Measurements from ENCODE around the gene PSG3.
"Not testable (repeated sequence)": the region's sequence is repeated elsewhere in the genome, so short reads cannot be mapped to it uniquely, and the experiment has no call there.

The PSG3 gene

GRCh38 chr19:42740381-42740780 is at the start of gene PSG3:
TSS of gene PSG3 (minus strand) at chr19:42740481. CDS start at chr19:42740384, 97 bp downstream.
- DNase-seq (ENCODE audit: extremely low spot score, insufficient read length, low read depth); FAIRE-seq: not testable (repeated sequence)

DNA sequence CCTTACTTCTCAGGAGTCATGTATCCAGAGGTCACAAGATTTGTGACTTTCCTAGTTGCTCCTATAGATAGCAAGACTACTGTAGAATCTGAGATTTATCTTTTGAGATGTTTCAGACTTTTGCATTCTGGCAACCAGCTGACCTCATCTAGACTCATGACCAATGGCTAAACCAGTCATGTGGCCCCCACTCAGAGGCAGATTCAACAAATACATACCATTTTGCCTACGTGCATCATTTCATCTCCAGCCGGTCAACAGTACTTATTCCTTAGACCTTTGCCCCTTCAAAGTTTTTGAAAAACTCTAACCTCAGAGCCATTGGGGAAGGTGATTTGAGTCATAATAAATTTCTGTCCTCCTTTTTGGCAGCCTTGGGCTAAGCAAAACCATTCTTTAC is 48.5 kb upstream of the PSG3 start:
- not testable (repeated sequence) for DNase-seq (ENCODE audit: extremely low spot score, insufficient read length, low read depth); FAIRE-seq

- not testable (repeated sequence) for DNase-seq (ENCODE audit: extremely low spot score, insufficient read length, low read depth); FAIRE-seq
Measured at GRCh38 chr19:42787766-42788165, 47.5 kb upstream of the PSG3 start.

- DNase-seq (ENCODE audit: extremely low spot score, insufficient read length, low read depth); FAIRE-seq: not testable (repeated sequence)
Measured at GRCh38 chr19:42776750-42777612, 36.7 kb upstream of the PSG3 start.

- FAIRE-seq; DNase-seq (ENCODE audit: extremely low spot score, insufficient read length, low read depth): not testable (repeated sequence)
Measured at GRCh38 chr19:42774510-42775158, 34.4 kb upstream of the PSG3 start.

GRCh38 chr19:42767319-42767718 is 27.0 kb upstream of the PSG3 start:
- DNase-seq (ENCODE audit: extremely low spot score, insufficient read length, low read depth); FAIRE-seq: not testable (repeated sequence)

GRCh38 chr19:42766871-42767270 is 26.6 kb upstream of the PSG3 start:
- not testable (repeated sequence) for FAIRE-seq; DNase-seq (ENCODE audit: extremely low spot score, insufficient read length, low read depth)

- DNase-seq (ENCODE audit: extremely low spot score, insufficient read length, low read depth), result no peak
Measured at GRCh38 chr19:42764836-42765235, 24.6 kb upstream of the PSG3 start.

GRCh38 chr19:42762789-42763188 is 22.5 kb upstream of the PSG3 start:
- DNase-seq (ENCODE audit: extremely low spot score, insufficient read length, low read depth) (no peak), FAIRE-seq (no peak)

More at GRCh38 chr19:42764836-42765235, 24.6 kb upstream of the PSG3 start:
- FAIRE-seq, result no peak

GRCh38 chr19:42761924-42762295 is 21.6 kb upstream of the PSG3 start:
- DNase-seq (ENCODE audit: extremely low spot score, insufficient read length, low read depth); FAIRE-seq: not testable (repeated sequence)

- DNase-seq (ENCODE audit: extremely low spot score, insufficient read length, low read depth); FAIRE-seq: not testable (repeated sequence)
Measured at GRCh38 chr19:42760954-42761923, 21.0 kb upstream of the PSG3 start.

DNA sequence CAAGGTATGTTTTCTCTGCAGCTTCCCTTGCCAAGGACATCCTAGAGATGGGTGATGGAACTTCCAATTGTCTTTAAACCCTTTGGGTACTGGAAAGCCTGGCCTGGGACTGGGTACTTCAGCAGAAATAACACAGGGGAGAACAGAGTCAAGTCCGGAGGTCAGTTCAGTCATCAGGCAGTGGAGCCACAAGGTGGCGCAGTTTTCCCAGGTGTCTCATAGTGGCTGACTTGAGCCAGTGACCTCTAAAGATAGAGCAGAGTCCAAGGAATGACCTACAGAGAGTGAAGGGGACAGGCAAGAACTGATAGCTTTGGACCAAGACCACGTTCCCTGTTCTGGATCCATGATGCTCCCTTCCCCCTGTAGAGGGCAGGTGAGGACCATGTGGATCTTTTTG is 18.4 kb upstream of the PSG3 start:
- DNase-seq (ENCODE audit: extremely low spot score, insufficient read length, low read depth); FAIRE-seq: not testable (repeated sequence)

DNA sequence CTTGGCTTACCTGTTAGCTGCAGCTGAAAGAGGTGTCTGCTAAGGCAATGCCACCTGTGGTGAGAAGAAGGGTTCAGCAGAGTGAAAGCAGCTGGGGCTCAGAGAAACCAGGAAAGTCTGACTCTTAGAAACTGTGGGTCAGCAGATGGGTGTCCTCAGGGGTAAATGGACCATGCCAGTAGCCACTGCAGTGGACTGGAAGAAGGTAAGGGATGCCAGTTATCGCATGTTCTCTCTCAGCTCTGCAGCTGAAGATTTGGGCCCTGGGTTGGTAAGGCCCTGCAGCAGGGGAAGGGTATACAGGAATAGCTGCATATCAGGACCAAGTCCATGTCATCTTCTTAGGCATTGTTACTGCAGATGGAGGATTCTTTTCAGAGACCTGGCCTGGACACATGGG is 12.0 kb upstream of the PSG3 start:
- not testable (repeated sequence) for FAIRE-seq; DNase-seq (ENCODE audit: extremely low spot score, insufficient read length, low read depth)

- DNase-seq (ENCODE audit: extremely low spot score, insufficient read length, low read depth); FAIRE-seq: not testable (repeated sequence)
Measured at GRCh38 chr19:42741726-42742607, 1.7 kb upstream of the PSG3 start.

- not testable (repeated sequence) for DNase-seq (ENCODE audit: extremely low spot score, insufficient read length, low read depth); FAIRE-seq
Measured at GRCh38 chr19:42737581-42738011, 2.7 kb downstream of the PSG3 start.

DNA sequence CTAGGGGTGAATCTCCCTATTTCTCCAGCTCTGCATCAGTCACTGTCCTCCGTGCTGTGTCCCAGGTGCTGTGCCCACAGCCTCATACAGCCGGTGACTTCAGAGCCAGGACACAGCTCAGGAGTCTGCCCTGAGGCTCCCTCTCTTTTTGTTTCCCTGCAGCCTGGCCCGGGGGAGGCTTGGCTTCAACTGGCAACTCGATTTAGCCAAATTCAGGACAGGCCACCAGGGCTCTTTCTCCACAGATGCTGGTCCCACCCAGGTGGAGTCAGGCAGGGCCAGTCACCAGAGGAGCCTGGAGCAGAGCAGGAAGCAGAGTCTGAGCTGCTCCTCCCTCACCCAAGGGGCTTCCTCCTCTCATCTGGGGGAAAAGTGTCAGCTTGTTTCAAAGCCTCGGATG is 11.9 kb downstream of the PSG3 start:
- not testable (repeated sequence) for FAIRE-seq; DNase-seq (ENCODE audit: extremely low spot score, insufficient read length, low read depth)

DNA sequence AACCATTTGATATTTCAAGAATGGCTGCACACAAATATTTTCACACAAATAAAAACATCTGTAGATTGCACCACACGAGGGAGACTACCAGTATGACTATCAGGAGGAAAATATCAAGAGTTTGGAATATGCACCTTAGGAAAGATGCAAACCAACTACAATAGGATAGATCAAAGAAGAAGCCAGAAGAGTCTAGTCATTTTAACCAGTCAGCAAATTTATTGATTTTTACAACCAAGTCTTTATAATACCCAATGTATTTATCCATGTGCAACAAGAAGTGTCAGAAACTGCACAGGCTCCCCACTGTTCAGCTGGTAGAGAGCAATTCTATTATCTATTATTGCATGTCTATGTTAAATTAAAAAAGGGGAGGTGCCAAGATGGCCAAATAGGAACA is 26.3 kb downstream of the PSG3 start:
- not testable (repeated sequence) for FAIRE-seq; DNase-seq (ENCODE audit: extremely low spot score, insufficient read length, low read depth)

DNA sequence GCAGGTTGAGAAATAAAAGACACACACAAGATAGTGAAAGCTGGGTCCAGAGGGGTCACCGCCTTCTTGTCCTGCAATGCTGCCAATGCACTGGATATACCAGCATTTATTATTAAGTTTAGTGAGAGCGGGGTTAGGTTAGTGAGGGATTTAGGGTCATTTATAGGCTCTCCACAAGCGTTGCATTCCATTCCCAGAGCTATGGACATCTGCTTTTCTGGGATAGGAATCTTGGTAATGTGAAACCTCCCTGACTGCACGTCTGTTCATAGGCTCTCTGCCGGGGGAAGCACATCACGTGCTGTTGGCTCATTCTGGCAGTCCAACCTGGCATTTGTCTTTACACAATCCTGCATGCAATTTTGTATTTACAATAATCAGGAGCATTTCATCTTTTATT is 27.5 kb downstream of the PSG3 start:
- DNase-seq (ENCODE audit: extremely low spot score, insufficient read length, low read depth); FAIRE-seq: not testable (repeated sequence)

DNA sequence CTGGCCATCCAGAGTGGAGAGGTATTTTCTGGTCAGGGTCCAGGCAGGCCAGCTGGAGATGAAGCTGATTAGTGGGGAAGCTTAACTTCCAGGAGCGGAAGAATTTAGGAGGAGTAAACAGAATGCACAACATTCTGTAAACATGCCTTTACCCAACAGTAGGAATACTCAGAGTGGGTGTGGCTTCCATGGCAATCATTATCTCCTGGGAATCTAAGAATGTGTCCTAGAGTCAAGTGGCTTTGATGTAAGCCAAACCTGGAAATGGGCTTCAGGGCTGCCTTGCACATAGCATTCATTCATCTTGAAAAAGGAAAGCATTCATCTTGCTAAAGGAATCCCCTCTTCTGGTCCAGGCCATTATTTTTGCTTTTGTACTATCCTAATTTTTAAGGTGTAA is 29.3 kb downstream of the PSG3 start:
- FAIRE-seq; DNase-seq (ENCODE audit: extremely low spot score, insufficient read length, low read depth): not testable (repeated sequence)
